Activated CD8-positive, alpha-beta memory T cell treated with anti-CD3 and anti-CD28 coated beads, Interleukin-2, amount 50 U/mL, for 4 hours (primary cell): ENCODE results near the gene POU2F3.

Experiments used
- DNase-seq: peaks from one replicate; pipeline ENCODE4 v3.0.0-alpha.2; 2020

Gene POU2F3

DNA sequence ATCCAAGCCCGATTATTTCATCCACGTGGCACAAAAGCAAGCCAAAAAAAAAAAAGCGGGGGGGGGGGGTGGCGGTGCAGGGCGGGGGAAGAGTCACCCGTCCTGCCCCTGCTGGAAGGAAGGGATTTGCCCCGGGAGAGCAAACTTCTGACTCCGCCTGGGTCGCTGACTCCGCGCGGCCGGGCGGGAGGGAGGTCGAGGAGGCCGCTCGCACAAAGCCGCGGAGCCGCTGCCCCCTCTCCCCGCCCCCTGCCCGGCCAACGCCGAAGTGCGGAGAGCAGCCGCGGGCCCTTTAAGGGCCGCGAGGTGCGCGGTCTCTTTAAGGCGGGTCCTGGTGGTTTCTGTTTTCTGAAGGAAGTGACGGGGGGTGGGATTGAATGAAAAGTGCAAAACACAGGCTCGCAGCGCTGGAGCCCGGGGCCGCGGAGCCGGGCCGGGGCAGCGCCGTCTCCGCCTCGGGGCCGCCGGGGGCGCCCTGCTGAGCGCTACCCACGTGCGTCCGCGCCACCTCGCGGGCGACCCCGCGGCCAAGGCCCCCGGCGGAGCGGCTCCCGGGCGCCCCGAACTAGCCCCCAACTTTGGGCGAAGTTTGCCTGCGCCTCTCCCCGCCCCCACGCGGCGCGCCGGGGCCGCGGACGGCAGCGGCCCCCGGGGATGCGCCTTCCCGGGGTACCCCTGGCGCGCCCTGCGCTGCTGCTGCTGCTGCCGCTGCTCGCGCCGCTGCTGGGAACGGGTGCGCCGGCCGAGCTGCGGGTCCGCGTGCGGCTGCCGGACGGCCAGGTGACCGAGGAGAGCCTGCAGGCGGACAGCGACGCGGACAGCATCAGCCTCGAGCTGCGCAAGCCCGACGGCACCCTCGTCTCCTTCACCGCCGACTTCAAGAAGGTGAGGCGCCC is 29.1 kb upstream of the POU2F3 start, which contains the start of gene OAF:
OAF (plus strand) TSS at position 407 of the 896 bp plus-strand sequence; CDS start at position 655, 248 bp downstream.
- peak; percentile 58 for DNase-seq

DNA sequence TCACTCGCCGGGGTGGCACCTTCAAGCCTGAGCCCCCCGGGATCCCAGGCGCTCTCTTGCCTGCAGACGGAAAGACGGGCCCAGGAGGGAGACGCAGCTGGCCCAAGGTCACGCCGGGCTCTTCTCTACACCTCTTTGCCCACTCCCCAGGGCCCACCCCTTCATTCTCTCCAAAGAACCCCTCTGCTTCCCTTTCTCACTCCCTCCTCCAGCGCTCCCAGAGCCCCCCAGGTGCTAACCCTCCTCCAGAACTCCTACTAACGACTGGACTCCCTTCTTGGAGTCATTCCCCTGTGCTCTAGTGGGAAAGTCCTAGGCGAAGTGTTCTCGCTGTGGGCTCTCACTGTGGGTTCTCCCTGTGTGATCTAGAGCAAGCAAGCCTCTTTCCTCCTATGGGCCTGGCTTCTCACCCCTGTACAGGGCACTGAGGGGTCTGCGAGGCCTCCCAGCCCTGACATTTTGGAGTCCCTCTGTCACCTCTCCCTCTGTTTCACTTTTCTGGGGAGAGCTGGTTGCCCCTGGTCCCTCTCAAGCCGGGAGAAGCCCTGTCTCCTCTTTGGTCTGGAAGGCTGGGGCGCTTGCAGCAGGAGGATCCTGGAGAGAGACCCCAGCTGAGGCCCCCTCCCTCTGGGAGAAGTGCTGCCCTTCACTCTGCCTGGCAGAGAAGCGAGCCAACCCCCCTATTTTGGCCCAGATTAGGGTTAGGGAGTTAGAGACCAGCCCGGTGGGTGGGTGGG is 28.2 kb upstream of the POU2F3 start:
- no peak for DNase-seq

GRCh38 chr11:120212259-120212878 is 27.6 kb upstream of the POU2F3 start:
- no peak for DNase-seq

GRCh38 chr11:120212926-120213325 is 27.0 kb upstream of the POU2F3 start:
- no peak for DNase-seq

- DNase-seq: no peak
These were observed 25.4 kb upstream of the POU2F3 start for GRCh38 chr11:120214581-120214980.

GRCh38 chr11:120215634-120216033 is 24.3 kb upstream of the POU2F3 start:
- no peak for DNase-seq

DNA sequence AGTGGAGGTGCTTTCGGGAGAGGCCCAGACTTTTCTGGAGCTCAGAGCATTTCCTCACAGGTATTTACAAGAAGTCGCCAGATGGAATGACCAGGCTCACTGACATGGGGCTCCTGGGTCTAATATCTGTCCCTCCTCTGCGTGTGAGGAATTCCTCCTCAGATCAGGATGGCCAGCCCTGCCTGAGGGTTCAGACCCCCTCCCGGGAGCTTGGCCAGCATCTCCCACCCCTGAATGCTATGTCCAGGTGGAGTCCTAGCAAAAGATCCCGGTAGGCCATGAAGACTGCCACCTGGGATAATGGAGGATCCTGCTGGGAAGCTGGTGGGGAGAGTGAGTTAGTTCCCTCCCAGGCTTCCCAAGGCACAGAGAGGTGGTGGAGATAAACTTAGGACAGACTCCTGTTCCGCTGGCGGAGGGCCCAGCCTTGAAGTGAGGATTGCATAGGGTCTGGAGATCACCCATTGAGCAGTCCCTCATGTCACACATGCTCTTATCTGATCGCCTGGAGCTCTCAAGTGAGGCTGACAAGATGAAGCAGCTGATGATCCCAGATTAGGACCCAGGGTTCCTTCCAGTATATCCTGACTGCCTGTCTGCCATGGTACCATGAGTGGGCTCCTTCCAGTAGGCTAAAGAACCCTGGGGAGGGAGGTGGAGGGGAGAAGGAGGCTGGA is 23.4 kb upstream of the POU2F3 start:
- no peak for DNase-seq

- DNase-seq: no peak
These were observed 22.4 kb upstream of the POU2F3 start for GRCh38 chr11:120217526-120217925.

GRCh38 chr11:120217941-120218694 is 21.8 kb upstream of the POU2F3 start:
- no peak for DNase-seq

- DNase-seq: no peak
These were observed 21.3 kb upstream of the POU2F3 start for GRCh38 chr11:120218695-120219033.

DNA sequence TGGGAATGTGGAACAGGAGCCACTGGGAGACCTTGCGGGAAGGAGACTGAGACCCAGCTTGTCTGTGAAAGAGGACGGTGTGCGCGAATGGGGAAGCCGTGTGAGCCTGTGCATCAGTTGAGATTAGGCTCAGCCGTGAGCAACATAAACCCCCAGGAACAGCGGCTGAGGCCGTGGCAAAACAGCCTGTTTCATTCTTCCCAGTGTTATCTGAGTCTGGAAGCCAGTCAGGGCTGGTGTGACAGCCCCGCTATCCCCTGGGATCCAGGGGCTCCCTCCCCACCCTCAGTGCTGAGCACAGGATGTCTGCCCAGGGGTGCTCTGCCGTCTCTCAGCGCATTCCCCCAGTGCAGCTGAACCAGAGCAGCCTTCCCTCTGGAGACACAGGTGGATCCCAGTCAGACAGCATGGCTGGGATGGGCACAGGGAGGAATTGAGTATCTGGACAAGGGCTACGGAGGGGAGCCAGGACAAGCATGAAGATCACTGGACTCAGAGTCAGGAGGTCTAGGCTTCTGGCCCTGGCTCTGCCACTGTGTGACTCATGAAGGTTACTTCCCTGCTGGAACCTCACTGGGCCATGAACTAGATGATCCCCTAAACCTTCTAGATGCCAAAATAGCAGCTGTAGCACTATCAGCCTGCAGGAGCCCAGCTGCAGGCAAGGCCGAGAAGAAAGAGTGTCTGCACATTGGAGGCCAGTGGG is 20.6 kb upstream of the POU2F3 start:
- no peak for DNase-seq

- no peak for DNase-seq
These were observed 19.8 kb upstream of the POU2F3 start for GRCh38 chr11:120219938-120220746.

- DNase-seq: no peak
These were observed 19.2 kb upstream of the POU2F3 start for GRCh38 chr11:120220747-120221037.

DNA sequence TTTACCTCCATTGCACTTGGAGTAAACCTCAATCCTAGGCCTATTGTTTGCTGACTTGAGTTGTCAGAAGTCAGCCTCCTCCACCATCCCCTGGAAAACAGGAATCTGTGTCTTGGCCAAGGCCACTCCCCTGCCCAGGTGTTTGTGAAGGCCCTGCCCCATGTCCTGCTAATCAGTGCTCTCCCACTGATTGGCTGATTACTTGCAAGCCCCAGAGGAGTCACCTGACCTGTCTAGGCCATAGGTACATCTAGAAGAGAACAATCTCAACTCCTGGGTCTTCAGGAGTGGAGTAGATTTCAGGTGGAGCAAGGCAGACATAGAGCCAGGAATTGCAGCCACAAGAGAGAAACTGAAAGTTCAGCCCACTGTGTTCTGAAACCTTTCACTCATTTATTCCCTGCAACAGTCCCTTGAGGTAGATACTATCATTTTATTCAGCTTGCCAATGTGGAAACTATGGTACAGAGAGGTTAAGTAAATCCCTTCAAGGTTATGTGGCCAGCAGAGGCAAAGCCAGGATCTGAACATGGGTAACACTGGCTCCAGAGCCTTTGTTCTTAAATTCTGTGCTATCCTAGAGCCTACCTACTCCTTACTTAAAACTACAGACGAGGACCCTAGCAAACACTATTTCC is 18.7 kb upstream of the POU2F3 start:
- no peak for DNase-seq

- DNase-seq: no peak
These were observed 17.0 kb upstream of the POU2F3 start for GRCh38 chr11:120222916-120223315.

- no peak for DNase-seq
These were observed 16.1 kb upstream of the POU2F3 start for GRCh38 chr11:120223793-120224192.

DNA sequence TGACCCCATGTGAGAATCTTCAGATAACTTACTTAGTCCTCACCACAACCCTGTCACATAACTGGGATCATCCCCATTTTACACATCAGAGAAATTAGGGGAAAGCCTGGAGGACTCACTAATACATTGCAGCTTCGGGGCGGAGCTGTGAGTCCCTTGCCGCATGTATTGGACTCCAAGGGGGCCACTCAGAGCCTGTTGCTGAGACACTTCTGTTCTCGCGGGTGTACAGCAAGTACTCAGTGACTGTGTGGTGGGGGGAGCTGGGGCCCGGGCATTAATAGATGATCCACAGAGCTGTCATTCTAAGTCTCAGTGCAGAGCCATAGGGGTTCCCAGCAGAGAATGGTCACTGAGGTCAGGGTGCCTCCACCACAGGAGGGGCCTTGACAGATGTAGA is 15.6 kb upstream of the POU2F3 start:
- no peak for DNase-seq

DNA sequence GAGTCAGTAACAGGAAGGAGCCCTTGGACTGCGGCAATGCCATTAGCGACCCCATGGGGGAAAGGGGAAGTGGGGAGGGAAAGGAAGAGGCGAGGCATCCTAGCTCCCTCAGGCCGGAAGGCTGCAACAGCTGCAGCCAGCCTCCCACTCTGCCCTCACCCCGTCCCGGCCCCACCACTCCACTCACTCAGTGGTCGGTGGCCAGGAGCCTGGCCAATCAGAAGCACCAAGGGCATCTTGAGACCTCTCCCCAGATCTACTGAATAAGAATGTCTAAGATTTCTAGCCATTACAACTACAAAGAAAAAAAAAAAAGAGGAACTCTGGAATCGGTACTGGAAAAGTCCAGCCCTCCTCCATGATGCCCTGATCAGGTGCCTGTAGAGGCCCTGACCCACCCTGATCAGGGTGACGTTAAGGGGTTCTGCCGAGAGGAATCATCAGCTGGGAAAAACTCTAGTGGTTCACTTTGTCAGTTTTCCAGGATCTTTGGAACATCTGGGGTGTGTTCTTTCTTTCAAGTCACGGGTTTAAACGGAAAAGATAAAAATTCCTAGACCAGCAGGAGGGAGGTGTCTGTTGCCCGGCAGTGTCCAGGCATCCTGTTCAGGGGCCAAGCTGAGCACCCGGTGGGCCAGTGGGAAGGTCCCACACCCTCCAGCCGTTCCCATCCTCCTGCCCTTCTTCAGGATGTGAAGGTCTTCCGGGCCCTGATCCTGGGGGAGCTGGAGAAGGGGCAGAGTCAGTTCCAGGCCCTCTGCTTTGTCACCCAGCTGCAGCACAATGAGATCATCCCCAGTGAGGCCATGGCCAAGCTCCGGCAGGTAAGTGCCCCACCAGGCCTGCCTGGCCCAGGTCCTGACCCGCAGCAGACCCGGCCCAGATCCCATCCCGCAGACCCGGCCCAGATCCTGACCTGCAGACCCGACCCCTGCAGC is 14.7 kb upstream of the POU2F3 start:
- DNase-seq: no peak

DNA sequence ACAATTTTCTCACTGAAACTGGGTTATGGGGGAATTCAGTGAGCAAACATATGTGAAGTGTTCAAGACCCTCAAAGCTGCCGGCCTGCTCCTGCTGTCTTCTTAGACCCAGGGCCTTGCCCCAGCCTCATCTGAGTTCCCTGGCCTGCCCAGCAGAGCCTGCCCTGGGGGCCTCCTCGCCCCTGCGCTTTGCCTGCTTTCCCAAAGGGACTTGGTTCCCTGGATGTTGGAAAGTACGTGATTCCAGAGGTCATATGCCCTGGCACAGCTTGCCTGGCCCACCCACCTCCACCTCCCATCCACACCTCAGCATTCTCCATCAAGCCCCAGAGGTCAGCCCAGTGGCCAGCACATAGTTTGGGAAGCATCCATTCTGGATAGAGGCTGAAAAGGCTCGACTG is 13.7 kb upstream of the POU2F3 start:
- no peak for DNase-seq
